ENCODE measurements around the gene CHCHD6.

CHCHD6 gene

GRCh38 chr3:126713199-126713598, 9.2 kb downstream of the CHCHD6 start:
- no peak for TF ChIP-seq CTCF (conservative IDR thresholded peaks at IDR 0.05; ENCODE audit: low read length)
- H3K4me3 ChIP-seq (ENCODE audit: low read length): no peak overlapping the region
- no peak for DNase-seq (ENCODE audit: low read depth)

- no peak for TF ChIP-seq CTCF (conservative IDR thresholded peaks at IDR 0.05; ENCODE audit: low read length)
- no peak for DNase-seq (ENCODE audit: low read depth)
- H3K4me3 ChIP-seq (ENCODE audit: low read length): no peak overlapping the region
Measured at GRCh38 chr3:126714276-126714900, 10.3 kb downstream of the CHCHD6 start.

GRCh38 chr3:126714921-126715320, 10.9 kb downstream of the CHCHD6 start:
- DNase-seq (ENCODE audit: low read depth): no peak
- TF ChIP-seq CTCF (conservative IDR thresholded peaks at IDR 0.05; ENCODE audit: low read length): no peak
- no peak overlapping the region for H3K4me3 ChIP-seq (ENCODE audit: low read length)

- no peak for TF ChIP-seq CTCF (conservative IDR thresholded peaks at IDR 0.05; ENCODE audit: low read length)
- DNase-seq (ENCODE audit: low read depth): no peak
- no peak overlapping the region for H3K4me3 ChIP-seq (ENCODE audit: low read length)
Measured at GRCh38 chr3:126715432-126715831, 11.4 kb downstream of the CHCHD6 start.

- no peak overlapping the region for H3K4me3 ChIP-seq (ENCODE audit: low read length)
- TF ChIP-seq CTCF (conservative IDR thresholded peaks at IDR 0.05; ENCODE audit: low read length): no peak
- no peak for DNase-seq (ENCODE audit: low read depth)
Measured at GRCh38 chr3:126716057-126716456, 12.0 kb downstream of the CHCHD6 start.

GRCh38 chr3:126718561-126719445, 14.8 kb downstream of the CHCHD6 start:
- no peak for DNase-seq (ENCODE audit: low read depth)
- TF ChIP-seq CTCF (conservative IDR thresholded peaks at IDR 0.05; ENCODE audit: low read length): no peak
- H3K4me3 ChIP-seq (ENCODE audit: low read length): no peak overlapping the region

- no peak for DNase-seq (ENCODE audit: low read depth)
- no peak for TF ChIP-seq CTCF (conservative IDR thresholded peaks at IDR 0.05; ENCODE audit: low read length)
Measured at GRCh38 chr3:126720596-126720995, 16.6 kb downstream of the CHCHD6 start.

More at GRCh38 chr3:126720596-126720995, 16.6 kb downstream of the CHCHD6 start:
- H3K4me3 ChIP-seq (ENCODE audit: low read length): no peak overlapping the region
